HG02763 (cell line): ENCODE results near the gene CBY2.

Experiments used
- ATAC-seq: cut with Tn5 transposase; IDR thresholded peaks from one replicate; pipeline ENCODE4 v1.9.1; 2021; ENCODE audit warnings: mild to moderate bottlenecking, moderate library complexity; ENCODE audit not compliant: unreplicated experiment

Gene CBY2

GRCh38 chr13:45700971-45701900 is 884 bp upstream of the CBY2 start:
- peak; percentile 67 for ATAC-seq

- ATAC-seq, result no peak
These were observed 810 bp downstream of the CBY2 start for GRCh38 chr13:45702869-45703391.

- ATAC-seq, result no peak
These were observed 2.2 kb downstream of the CBY2 start for GRCh38 chr13:45704211-45704739.

- ATAC-seq, result no peak
These were observed 3.0 kb downstream of the CBY2 start for GRCh38 chr13:45704854-45705695.

- peak; percentile 46 for ATAC-seq
These were observed 3.8 kb downstream of the CBY2 start for GRCh38 chr13:45705918-45706317.

GRCh38 chr13:45707516-45708100 is 5.5 kb downstream of the CBY2 start:
- no peak for ATAC-seq

- no peak for ATAC-seq
These were observed 9.8 kb downstream of the CBY2 start for GRCh38 chr13:45711951-45712350.

- no peak for ATAC-seq
These were observed 11.1 kb downstream of the CBY2 start for GRCh38 chr13:45713106-45713690.

- ATAC-seq, result no peak
These were observed 11.6 kb downstream of the CBY2 start for GRCh38 chr13:45713721-45714120.

GRCh38 chr13:45714170-45714569 is 12.1 kb downstream of the CBY2 start:
- ATAC-seq, result no peak

GRCh38 chr13:45715351-45715750 is 13.2 kb downstream of the CBY2 start:
- ATAC-seq, result no peak

GRCh38 chr13:45717349-45717748 is 15.2 kb downstream of the CBY2 start:
- no peak for ATAC-seq

- ATAC-seq, result no peak
These were observed 15.9 kb downstream of the CBY2 start for GRCh38 chr13:45718063-45718462.

- no peak for ATAC-seq
These were observed 16.9 kb downstream of the CBY2 start for GRCh38 chr13:45718992-45719391.

- ATAC-seq, result no peak
These were observed 19.1 kb downstream of the CBY2 start for GRCh38 chr13:45721203-45721731.

GRCh38 chr13:45723798-45724197 is 21.7 kb downstream of the CBY2 start:
- ATAC-seq, result no peak

GRCh38 chr13:45728759-45729158 is 26.6 kb downstream of the CBY2 start:
- no peak for ATAC-seq

GRCh38 chr13:45731455-45731854 is 29.3 kb downstream of the CBY2 start:
- ATAC-seq, result no peak

GRCh38 chr13:45732916-45733315 is 30.8 kb downstream of the CBY2 start:
- no peak for ATAC-seq

GRCh38 chr13:45733361-45733760 is 31.2 kb downstream of the CBY2 start:
- ATAC-seq, result no peak
